ENCODE measurements around the gene MPLKIP.
"Not testable (repeated sequence)": the region's sequence is repeated elsewhere in the genome, so short reads cannot be mapped to it uniquely, and the experiment has no call there.

MPLKIP gene

DNA sequence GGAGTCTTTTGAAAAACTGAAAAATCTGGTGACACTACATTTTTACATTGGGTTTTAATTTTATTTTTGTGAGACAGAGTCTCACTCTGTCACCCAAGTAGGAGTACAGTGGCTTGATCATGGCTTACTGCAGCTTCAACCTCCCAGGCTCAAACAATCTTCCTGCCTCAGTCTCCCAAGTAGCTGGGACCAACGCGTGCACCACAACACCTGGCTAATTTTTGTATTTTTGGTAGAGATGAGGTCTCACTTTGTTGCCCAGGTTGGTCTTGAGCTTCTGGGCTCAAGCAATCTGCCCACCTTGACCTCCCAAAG, 11.5 kb downstream of the MPLKIP start:
- DNase-seq = no peak

- DNase-seq = not testable (repeated sequence)
These were observed 12.1 kb downstream of the MPLKIP start for GRCh38 chr7:40122100-40122939.

GRCh38 chr7:40120020-40120419, 14.4 kb downstream of the MPLKIP start:
- no peak for DNase-seq

- DNase-seq = not testable (repeated sequence)
These were observed 16.2 kb downstream of the MPLKIP start for GRCh38 chr7:40118201-40118600.

GRCh38 chr7:40117199-40117598, 17.2 kb downstream of the MPLKIP start:
- DNase-seq = not testable (repeated sequence)

GRCh38 chr7:40115936-40116335, 18.5 kb downstream of the MPLKIP start:
- no peak for DNase-seq

DNA sequence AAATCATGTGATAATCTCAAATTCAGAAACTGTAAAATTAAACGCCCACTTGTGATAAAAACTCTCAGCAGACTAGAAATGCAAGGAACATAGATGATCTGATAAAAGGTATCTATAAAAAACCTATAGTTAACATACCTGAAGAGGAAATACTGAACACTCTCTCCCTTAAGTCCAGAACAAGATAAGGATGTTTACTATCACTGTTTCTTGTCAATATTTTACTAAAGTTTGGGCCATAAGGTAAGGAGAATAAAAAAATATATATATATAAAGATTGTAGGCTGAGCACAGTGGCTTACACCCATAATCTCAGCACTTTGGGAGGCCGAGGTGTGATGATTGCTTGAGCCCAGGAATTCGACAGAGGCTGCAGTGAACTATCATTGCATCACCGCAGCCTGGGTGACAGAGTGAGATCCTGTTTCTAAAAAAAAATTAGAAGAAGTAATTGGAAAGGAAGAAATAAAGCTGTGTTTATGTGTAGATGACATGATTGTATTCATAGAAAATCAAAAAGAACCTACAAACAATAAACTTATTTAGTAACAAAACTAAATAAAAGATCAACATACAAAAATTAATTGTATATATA, 28.4 kb downstream of the MPLKIP start:
- no peak for DNase-seq

GRCh38 chr7:40102897-40103296, 31.5 kb downstream of the MPLKIP start:
- DNase-seq = no peak

GRCh38 chr7:40101201-40101600, 33.2 kb downstream of the MPLKIP start:
- no peak for DNase-seq

- no peak for DNase-seq
These were observed 34.6 kb downstream of the MPLKIP start for GRCh38 chr7:40099837-40100236.

DNA sequence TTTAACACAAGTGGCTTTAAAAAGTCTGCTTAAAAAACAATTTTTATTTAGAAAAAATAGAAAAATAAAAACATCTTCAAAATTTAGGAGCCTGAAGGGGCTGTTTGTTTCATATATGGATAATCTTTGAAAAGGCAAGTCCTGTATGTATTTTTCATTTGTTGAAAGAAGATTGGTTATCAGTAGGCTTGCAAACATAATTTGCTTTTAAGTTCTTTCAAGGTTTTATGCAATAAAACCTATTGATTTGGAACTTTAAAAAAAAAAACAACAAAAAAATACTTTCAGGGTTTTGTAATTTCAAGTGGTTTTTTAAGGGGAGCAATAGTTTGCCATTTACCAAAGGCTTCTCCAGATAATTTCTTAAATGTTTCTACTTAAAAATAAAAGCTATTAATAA, 35.6 kb downstream of the MPLKIP start:
- no peak for DNase-seq

DNA sequence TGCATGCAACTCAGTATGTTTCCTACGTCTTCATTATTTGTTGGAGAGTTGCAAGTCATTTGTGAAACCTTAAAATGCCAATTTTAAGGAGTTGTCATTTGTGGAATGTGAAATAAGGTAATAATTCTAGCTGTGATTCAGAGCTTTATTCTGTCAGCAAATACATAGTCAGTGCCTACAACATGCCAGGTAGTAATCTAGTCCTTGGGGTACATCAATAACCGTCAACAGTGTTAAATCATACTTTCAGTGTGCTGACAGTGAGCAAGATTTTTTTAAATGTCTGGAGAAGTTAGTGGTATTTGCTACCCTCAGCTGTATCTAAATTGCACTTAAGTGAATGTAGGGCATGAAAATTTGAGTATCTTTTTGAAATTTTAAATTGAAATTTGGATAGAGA, 36.7 kb downstream of the MPLKIP start:
- DNase-seq = no peak

DNA sequence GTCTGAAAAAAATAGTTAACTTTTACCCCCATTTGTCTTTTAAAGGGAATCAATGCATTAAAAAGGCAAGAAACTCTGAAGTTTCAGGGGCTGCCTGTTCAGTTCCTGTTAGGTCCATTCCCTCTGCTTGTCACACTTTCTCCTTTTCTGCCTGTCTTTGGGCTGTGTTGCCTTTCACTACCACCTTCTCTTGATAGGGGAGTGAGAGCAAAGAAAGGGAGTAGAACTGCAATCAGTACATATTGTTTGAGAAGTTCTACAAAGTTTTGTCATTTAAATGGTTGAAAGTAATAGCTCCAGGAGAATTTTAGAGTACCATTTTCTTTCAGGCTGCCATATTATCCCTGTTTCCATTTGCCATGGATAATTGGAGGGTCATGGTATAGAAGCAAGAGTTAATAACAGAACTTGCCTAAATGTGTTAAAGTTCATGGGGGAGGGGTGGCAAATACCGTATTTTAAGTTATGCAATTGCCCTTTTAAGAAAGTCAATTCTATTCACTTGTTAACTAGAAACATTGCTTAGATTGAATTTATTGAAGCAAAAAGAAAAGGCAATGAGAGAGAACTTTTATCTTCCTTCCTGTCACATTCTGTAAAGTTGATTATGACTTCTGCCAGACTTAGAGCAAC, 38.6 kb downstream of the MPLKIP start:
- DNase-seq = no peak

GRCh38 chr7:40095230-40095629, 39.2 kb downstream of the MPLKIP start:
- no peak for DNase-seq

DNA sequence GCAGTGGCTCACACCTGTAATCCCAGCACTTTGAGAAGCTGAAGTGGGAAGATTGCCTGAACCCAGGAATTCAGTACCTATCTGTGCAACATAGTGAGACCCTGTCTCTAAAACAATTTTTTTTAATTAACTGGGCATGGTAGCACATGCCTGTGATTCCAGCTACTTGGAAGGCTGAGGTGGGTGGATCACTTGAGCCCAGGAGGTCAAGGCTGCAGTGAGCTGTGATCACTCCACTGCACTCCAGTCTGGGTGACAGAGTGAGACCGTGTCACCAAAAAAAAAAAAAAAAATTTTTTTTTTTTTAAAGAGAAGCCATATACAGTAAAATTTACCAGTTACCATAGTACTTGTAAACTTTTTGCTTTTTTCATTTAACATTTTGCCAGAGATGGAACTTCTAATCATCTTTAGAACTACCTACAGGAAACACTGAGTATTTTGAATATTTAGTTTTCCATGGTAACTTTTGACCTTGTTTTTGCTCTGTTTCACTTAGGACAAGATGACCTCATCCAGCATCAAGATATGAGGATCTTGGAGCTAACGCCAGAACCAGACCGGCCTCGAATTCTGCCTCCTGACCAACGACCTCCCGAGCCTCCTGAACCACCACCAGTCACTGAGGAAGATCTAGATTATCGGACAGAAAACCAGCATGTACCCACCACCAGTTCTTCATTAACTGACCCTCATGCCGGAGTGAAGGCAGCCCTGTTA, 40.6 kb downstream of the MPLKIP start:
- no peak for DNase-seq

- no peak for DNase-seq
These were observed 42.2 kb downstream of the MPLKIP start for GRCh38 chr7:40092182-40092581.

DNA sequence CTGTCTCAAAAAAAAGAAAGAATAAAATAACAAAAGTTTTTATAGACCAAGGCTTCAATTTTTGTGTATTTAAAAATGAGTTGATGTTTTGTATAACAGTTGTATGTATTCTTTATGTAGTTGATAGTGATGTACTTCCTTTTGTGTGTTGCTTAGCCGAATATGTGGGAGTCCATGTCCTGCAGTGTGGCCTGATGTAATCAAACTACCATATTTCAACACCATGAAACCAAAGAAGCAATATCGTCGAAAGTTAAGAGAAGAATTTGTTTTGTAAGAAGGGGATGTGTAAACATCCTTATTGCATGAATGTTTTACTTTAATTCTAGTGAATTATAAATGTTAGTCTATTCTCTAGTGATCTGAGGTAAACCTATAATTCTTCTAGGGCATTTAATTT, 56.6 kb downstream of the MPLKIP start:
- no peak for DNase-seq

All from NCI-H526 (cell line).